Measurements from ENCODE around the gene DCAF15.

GRCh38 chr19:13981467-13981866 lies 29.2 kb downstream of the DCAF15 start:
- TF ChIP-seq REST (IDR thresholded peaks at IDR 0.05; ENCODE audit: low read depth) (no peak), MAX (IDR thresholded peaks at IDR 0.05) (no peak), EP300 (IDR thresholded peaks at IDR 0.05; ENCODE audit: borderline replicate concordance) (no peak), USF1 (IDR thresholded peaks at IDR 0.05) (no peak), TEAD4 (IDR thresholded peaks at IDR 0.05) (no peak), RAD21 (IDR thresholded peaks at IDR 0.05; ENCODE audit: low read depth) (no peak), TAF1 (IDR thresholded peaks at IDR 0.05; ENCODE audit: low read depth) (no peak), CEBPB (IDR thresholded peaks at IDR 0.05) (no peak), NFIC (IDR thresholded peaks at IDR 0.05) (no peak), CREB1 (IDR thresholded peaks at IDR 0.05; ENCODE audit: low read depth) (no peak), YY1 (IDR thresholded peaks at IDR 0.05; ENCODE audit: low read depth) (no peak), EGR1 (IDR thresholded peaks at IDR 0.05) (no peak), TCF12 (IDR thresholded peaks at IDR 0.05; ENCODE audit: low read depth) (no peak), FOXM1 (IDR thresholded peaks at IDR 0.05; ENCODE audit: borderline replicate concordance, low read depth) (no peak)
